ENCODE data around the gene FIGLA.

The FIGLA gene

GRCh38 chr2:70832386-70832785 lies 41.9 kb upstream of the FIGLA start:
- no peak for DNase-seq (ENCODE audit: low read depth)
- TF ChIP-seq CTCF (IDR thresholded peaks at IDR 0.05; ENCODE audit: control insufficient read depth, insufficient read depth, low read depth, low read length, missing control alignments): no peak
- no peak overlapping the region for H3K4me3 ChIP-seq (ENCODE audit: control insufficient read depth, low read depth, low read length)

GRCh38 chr2:70831861-70832260 lies 41.4 kb upstream of the FIGLA start:
- TF ChIP-seq CTCF (IDR thresholded peaks at IDR 0.05; ENCODE audit: control insufficient read depth, insufficient read depth, low read depth, low read length, missing control alignments): no peak
- DNase-seq (ENCODE audit: low read depth): no peak
- H3K4me3 ChIP-seq (ENCODE audit: control insufficient read depth, low read depth, low read length): no peak overlapping the region

- no peak for TF ChIP-seq CTCF (IDR thresholded peaks at IDR 0.05; ENCODE audit: control insufficient read depth, insufficient read depth, low read depth, low read length, missing control alignments)
- no peak for DNase-seq (ENCODE audit: low read depth)
- no peak overlapping the region for H3K4me3 ChIP-seq (ENCODE audit: control insufficient read depth, low read depth, low read length)
These were observed 39.9 kb upstream of the FIGLA start for GRCh38 chr2:70830366-70830765.

GRCh38 chr2:70829916-70830315 lies 39.5 kb upstream of the FIGLA start:
- no peak for TF ChIP-seq CTCF (IDR thresholded peaks at IDR 0.05; ENCODE audit: control insufficient read depth, insufficient read depth, low read depth, low read length, missing control alignments)
- no peak for DNase-seq (ENCODE audit: low read depth)
- H3K4me3 ChIP-seq (ENCODE audit: control insufficient read depth, low read depth, low read length): no peak overlapping the region

GRCh38 chr2:70828914-70829824 lies 38.7 kb upstream of the FIGLA start:
- H3K4me3 ChIP-seq (ENCODE audit: control insufficient read depth, low read depth, low read length): no peak overlapping the region
- TF ChIP-seq CTCF (IDR thresholded peaks at IDR 0.05; ENCODE audit: control insufficient read depth, insufficient read depth, low read depth, low read length, missing control alignments): no peak
- no peak for DNase-seq (ENCODE audit: low read depth)

- no peak overlapping the region for H3K4me3 ChIP-seq (ENCODE audit: control insufficient read depth, low read depth, low read length)
- TF ChIP-seq CTCF (IDR thresholded peaks at IDR 0.05; ENCODE audit: control insufficient read depth, insufficient read depth, low read depth, low read length, missing control alignments): no peak
- DNase-seq (ENCODE audit: low read depth): no peak
These were observed 37.7 kb upstream of the FIGLA start for GRCh38 chr2:70828115-70828514.
